IMR-90 (cell line): ENCODE measurements around the gene RNF144A. TPM values are rescaled to one million over a fixed set of nuclear protein-coding genes. Genes with fewer than 3 reads are reported as not detected.
"Not testable (repeated sequence)": the region's sequence is repeated elsewhere in the genome, so short reads cannot be mapped to it uniquely, and the experiment has no call there.

Experiments
- ATAC-seq: fragments of 200-7000 bp; cut with Tn5 transposase; 2 replicates; pipeline ENCODE4 v1.9.1; 2020; ENCODE audit warnings: low read depth, mild to moderate bottlenecking, moderate library complexity
- BruUV-seq: library from RNA; stranded (reverse); fragments of 400-500 nt; replicated peaks from 2 replicates; lab custom pipeline; 2021; lab: Mats Ljungman, UMichigan
- CTCF ChIA-PET: fragments of 300-600 bp; formaldehyde crosslinking; extraction: SDS; loops from one replicate; lab custom pipeline; 2021; ENCODE audit warnings: antibody characterized with exemption; lab: Yijun Ruan, JAX
- POLR2A ChIA-PET: fragments of 300-600 bp; sonication (Branson Sonifier 250); formaldehyde crosslinking; loops from one replicate; lab custom pipeline; 2022; ENCODE audit warnings: antibody characterized with exemption; ENCODE audit not compliant: unreplicated experiment; lab: Charles Lee
- DNase-seq: peaks from one replicate; pipeline ENCODE4 v3.0.0; 2013
- H2AFZ ChIP-seq: replicated peaks from 2 replicates; pipeline ENCODE3; 2013; ENCODE audit warnings: low read length, mild to moderate bottlenecking; ENCODE audit not compliant: poor library complexity
- H2AK5ac ChIP-seq: 2 replicates; pipeline ENCODE4 v1.6.1; 2013; ENCODE audit warnings: low read depth, low read length, inconsistent platforms
- H2AK9ac ChIP-seq: replicated peaks from 2 replicates; pipeline ENCODE3; 2013; ENCODE audit warnings: mild to moderate bottlenecking, low read depth, low read length, moderate library complexity; ENCODE audit not compliant: poor library complexity
- H2BK120ac ChIP-seq: 2 replicates; pipeline ENCODE4 v1.6.1; 2013; ENCODE audit warnings: low read depth, low read length, inconsistent platforms
- H2BK15ac ChIP-seq: 3 replicates; pipeline ENCODE4 v1.6.1; 2013; ENCODE audit warnings: low read depth, low read length, inconsistent platforms
- H2BK20ac ChIP-seq: 2 replicates; pipeline ENCODE4 v1.6.1; 2013; ENCODE audit warnings: low read depth, mild to moderate bottlenecking, inconsistent platforms, low read length, moderate library complexity
- H2BK5ac ChIP-seq: 2 replicates; pipeline ENCODE4 v1.6.1; 2013; ENCODE audit warnings: mild to moderate bottlenecking, low read depth, low read length, inconsistent platforms; ENCODE audit not compliant: poor library complexity, severe bottlenecking
- H3K14ac ChIP-seq: replicated peaks from 2 replicates; pipeline ENCODE4 v1.6.1; 2013; ENCODE audit warnings: low read depth, low read length, inconsistent platforms
- H3K18ac ChIP-seq: 2 replicates; pipeline ENCODE4 v1.6.1; 2013; ENCODE audit warnings: low read depth, low read length, control low read depth
- H3K23ac ChIP-seq: 2 replicates; pipeline ENCODE4 v1.6.1; 2013; ENCODE audit warnings: low read depth, low read length, inconsistent platforms
- H3K27ac ChIP-seq: 2 replicates; pipeline ENCODE4 v1.5.1; 2013; ENCODE audit warnings: mild to moderate bottlenecking, control low read depth, low read length; ENCODE audit not compliant: insufficient read depth
- H3K27me3 ChIP-seq: 2 replicates; pipeline ENCODE4 v1.6.1; 2013; ENCODE audit warnings: low read length; ENCODE audit not compliant: control insufficient read depth, insufficient read depth
- H3K36me3 ChIP-seq: 2 replicates; pipeline ENCODE4 v1.6.1; 2013; ENCODE audit warnings: low read length, mixed read lengths; ENCODE audit not compliant: control insufficient read depth, insufficient read depth
- H3K4ac ChIP-seq: 2 replicates; pipeline ENCODE4 v1.6.1; 2013; ENCODE audit warnings: low read depth, low read length, inconsistent platforms
- H3K4me1 ChIP-seq: 2 replicates; pipeline ENCODE4 v1.6.1; 2013; ENCODE audit warnings: low read length, mixed read lengths; ENCODE audit not compliant: control insufficient read depth, insufficient read depth
- H3K4me2 ChIP-seq: 2 replicates; pipeline ENCODE4 v1.6.1; 2013; ENCODE audit warnings: low read depth, mild to moderate bottlenecking, control low read depth, low read length, moderate library complexity
- H3K4me3 ChIP-seq: 2 replicates; pipeline ENCODE4 v1.5.1; 2013; ENCODE audit warnings: low read depth, mild to moderate bottlenecking, control low read depth, low read length, moderate library complexity; ENCODE audit not compliant: insufficient read depth
- H3K56ac ChIP-seq: 2 replicates; pipeline ENCODE4 v1.6.1; 2013; ENCODE audit warnings: low read length, inconsistent platforms; ENCODE audit not compliant: insufficient read depth; ENCODE audit errors: extremely low read depth
- H3K79me1 ChIP-seq, 2 experiments: 2 replicates each; pipeline ENCODE4 v1.6.1; 2013; ENCODE audit warnings: low read length in 2 of 2, inconsistent platforms in 1 of 2, low read depth in 1 of 2
- H3K9ac ChIP-seq: 2 replicates; pipeline ENCODE4 v1.6.1; 2013; ENCODE audit warnings: low read depth, low read length, control low read depth
- H3K9me1 ChIP-seq: 2 replicates; pipeline ENCODE4 v1.6.1; 2013; ENCODE audit warnings: low read length, inconsistent platforms; ENCODE audit not compliant: insufficient read depth
- H3K9me3 ChIP-seq: 2 replicates; pipeline ENCODE4 v1.6.1; 2013; ENCODE audit warnings: low read length; ENCODE audit not compliant: control insufficient read depth, insufficient read depth
- H4K20me1 ChIP-seq: 2 replicates; pipeline ENCODE4 v1.6.1; 2013; ENCODE audit warnings: low read length, inconsistent platforms; ENCODE audit not compliant: insufficient read depth
- H4K5ac ChIP-seq: 2 replicates; pipeline ENCODE4 v1.6.1; 2013; ENCODE audit warnings: mild to moderate bottlenecking, low read depth, low read length, control low read depth
- H4K8ac ChIP-seq, 2 experiments: 2 replicates each; pipeline ENCODE4 v1.6.1; 2013; ENCODE audit warnings: low read depth in 2 of 2, low read length in 2 of 2, control low read depth in 1 of 2, inconsistent platforms in 1 of 2
- H4K91ac ChIP-seq: 2 replicates; pipeline ENCODE4 v1.6.1; 2013; ENCODE audit warnings: low read depth, low read length, inconsistent platforms; ENCODE audit not compliant: insufficient read depth
- WGBS, 2 experiments: methylation state at CpG; one replicate each; pipeline versions ENCODE4 v1.1.5 to v1.1.7; 2013; ENCODE audit warnings: missing lambda C conversion rate in 2 of 2; ENCODE audit not compliant: insufficient read length in 1 of 2; ENCODE audit errors: extremely low coverage in 2 of 2; 5-methylcytosine and 5-hydroxymethylcytosine counted together
- dilution Hi-C: fragments of 300-500 bp; cut with HindIII; formaldehyde crosslinking; loops from one replicate; pipeline ENCODE4 v1.14.3; 2018; ENCODE audit warnings: low sequenced_read_pairs; ENCODE audit not compliant: unreplicated experiment
- in situ Hi-C: fragments of 300-500 bp; cut with MboI; formaldehyde crosslinking; loops from 3 replicates; pipeline ENCODE4 v1.14.3; 2019; ENCODE audit warnings: low sequenced_read_pairs, inconsistent platforms, mixed read lengths
- intact Hi-C: fragments of 100-400 bp; cut with micrococcal nuclease; formaldehyde crosslinking; loops from 2 replicates; pipeline ENCODE4 v1.10.0; 2022
- polyA plus RNA-seq, 3 experiments: library from polyadenylated mRNA; depleted of rRNA; stranded (reverse); fragments of >200 nt; gene quantifications; 2 replicates each; pipeline ENCODE4 v1.2.3, GENCODE V29; 2012; ENCODE audit warnings: low replicate concordance in 1 of 3
- total RNA-seq: library from RNA; depleted of rRNA; stranded (reverse); fragments of >200 nt; gene quantifications from 2 replicates; pipeline ENCODE4 v1.2.3, GENCODE V29; 2012

Gene RNF144A
- total and polyA plus RNA-seq, 2 of the 4 experiments (the other 2 are of a cell fraction), result 0.18 to 0.26 TPM

DNA sequence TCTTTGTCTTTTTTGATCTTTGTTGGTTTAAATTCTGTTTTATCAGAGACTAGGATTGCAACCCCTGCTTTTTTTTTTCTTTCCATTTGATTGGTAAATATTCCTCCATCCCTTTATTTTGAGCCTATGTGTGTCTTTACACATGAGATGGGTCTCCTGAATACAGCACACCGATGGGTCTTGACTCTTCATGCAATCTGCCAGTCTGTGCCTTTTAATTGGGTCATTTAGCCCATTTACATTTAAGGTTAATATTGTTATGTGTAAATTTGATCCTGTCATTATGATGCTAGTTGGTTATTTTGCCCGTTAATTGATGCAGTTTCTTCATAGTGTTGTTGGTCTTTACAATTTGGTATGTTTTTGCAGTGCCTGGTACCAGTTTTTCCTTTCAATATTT is 14.6 kb upstream of the RNF144A start:
- H3K79me1 ChIP-seq, H2AK9ac ChIP-seq, H3K4me3 ChIP-seq, CTCF ChIA-PET, POLR2A ChIA-PET, H2AFZ ChIP-seq, H3K9ac ChIP-seq, H2BK20ac ChIP-seq, dilution Hi-C loops, H2AK5ac ChIP-seq, H4K8ac ChIP-seq, H3K9me3 ChIP-seq, H3K14ac ChIP-seq, DNase-seq, in situ Hi-C loops, H3K4me2 ChIP-seq, H3K56ac ChIP-seq, H2BK120ac ChIP-seq, H2BK5ac ChIP-seq, H3K36me3 ChIP-seq, intact Hi-C loops, H3K23ac ChIP-seq, H3K9me1 ChIP-seq, H4K5ac ChIP-seq, BruUV-seq, H3K4ac ChIP-seq, H3K27ac ChIP-seq, H4K20me1 ChIP-seq, H3K18ac ChIP-seq, H3K27me3 ChIP-seq, ATAC-seq, H4K91ac ChIP-seq, H2BK15ac ChIP-seq, H3K4me1 ChIP-seq: not testable (repeated sequence)
- WGBS, 2 experiments, result no CpG with 5 or more reads among the region's 2 CpGs
